Measurements from ENCODE around the gene CELF2.

CELF2 gene

DNA sequence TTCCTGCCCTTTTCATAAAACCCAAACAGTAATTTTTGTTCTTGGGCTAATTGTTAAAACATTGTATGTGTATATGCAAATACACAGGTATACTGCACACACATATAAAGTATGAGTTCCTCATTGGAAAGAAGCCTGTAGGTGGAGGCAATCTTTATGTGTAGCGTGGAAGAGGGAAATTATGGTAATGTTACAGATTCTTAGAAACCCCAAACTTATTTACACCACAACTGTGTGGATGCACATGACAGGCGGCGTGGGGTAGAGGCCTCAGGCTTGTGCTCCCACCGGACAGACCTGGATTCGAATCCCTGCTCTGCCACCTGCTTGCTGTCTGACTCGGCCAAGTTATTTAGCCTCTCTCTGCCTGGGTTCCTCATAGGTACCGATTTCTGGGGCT is 223.0 kb downstream of the CELF2 start:
- H3K9ac ChIP-seq (ENCODE audit: low read length): no peak overlapping the region

DNA sequence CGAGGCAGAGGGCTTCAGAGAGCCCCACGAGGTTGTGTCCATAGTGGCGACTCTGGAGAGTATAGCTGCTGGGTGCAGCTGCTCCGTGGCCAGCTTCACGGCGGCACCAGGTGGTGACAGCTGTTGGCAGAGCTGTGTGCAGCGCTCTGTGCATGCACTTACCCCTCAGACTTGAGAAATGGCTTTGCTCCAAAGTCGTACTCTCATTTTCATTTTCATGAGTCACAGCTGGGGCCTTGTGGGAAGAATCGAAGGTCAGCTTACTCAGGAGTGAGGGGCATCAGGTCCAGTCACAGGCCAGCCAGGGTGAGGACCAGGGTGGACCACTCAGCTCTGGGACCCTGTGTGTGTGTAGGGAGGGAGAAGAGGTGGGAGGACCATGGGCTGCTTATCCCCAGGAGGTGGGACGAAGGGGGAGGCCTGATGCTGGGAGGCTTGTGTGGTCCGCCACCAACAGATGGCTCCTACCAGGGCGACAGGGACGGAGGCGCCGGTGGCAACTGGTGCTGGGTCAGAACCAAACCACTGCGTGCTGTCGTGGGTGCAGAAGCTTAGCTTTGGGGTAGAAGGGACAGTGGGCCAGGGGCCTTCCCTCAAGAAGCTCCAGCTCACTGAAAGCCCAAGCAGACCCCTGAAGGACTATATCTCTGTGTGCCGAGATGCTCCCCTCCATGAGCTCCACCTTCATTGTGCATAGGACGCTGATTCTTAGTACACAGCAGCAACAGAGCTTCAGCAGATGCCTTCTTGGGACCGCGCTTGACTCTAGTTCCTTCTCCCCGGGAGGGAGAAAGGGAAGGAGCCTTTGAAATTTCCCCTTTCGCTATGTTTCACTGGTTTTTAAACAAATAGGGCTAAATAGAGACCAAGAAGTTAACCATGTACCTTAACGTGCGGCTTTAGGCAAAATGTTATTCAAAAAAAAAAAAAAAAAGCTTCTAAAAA is 225.0 kb downstream of the CELF2 start:
- no peaks in the 10 kb centered on the region for H3K36me3 ChIP-seq (ENCODE audit: control insufficient read depth, insufficient read depth, low read length, severe bottlenecking)
- no peak for DNase-seq (ENCODE audit: low read depth)
- H3K9ac ChIP-seq (ENCODE audit: low read length): no peak overlapping the region
- no peaks in the 10 kb centered on the region for H3K9me3 ChIP-seq (ENCODE audit: control insufficient read depth, low read length)
- no peaks in the 10 kb centered on the region for H3K4me1 ChIP-seq (ENCODE audit: control insufficient read depth, insufficient read depth, low read length)
- H3K27me3 ChIP-seq (replicated peaks; ENCODE audit: control insufficient read depth, insufficient read depth, low read length): no peaks in the 10 kb centered on the region
- no peak overlapping the region for H3K4me3 ChIP-seq (ENCODE audit: low read length)

More for the DNA sequence above, 223.0 kb downstream of the CELF2 start:
- no peaks in the 10 kb centered on the region for H3K27me3 ChIP-seq (replicated peaks; ENCODE audit: control insufficient read depth, insufficient read depth, low read length)
- no peak overlapping the region for H3K4me3 ChIP-seq (ENCODE audit: low read length)
- DNase-seq (ENCODE audit: low read depth): no peak
- H3K36me3 ChIP-seq (ENCODE audit: control insufficient read depth, insufficient read depth, low read length, severe bottlenecking): no peaks in the 10 kb centered on the region
- no peaks in the 10 kb centered on the region for H3K9me3 ChIP-seq (ENCODE audit: control insufficient read depth, low read length)
- no peaks in the 10 kb centered on the region for H3K4me1 ChIP-seq (ENCODE audit: control insufficient read depth, insufficient read depth, low read length)

DNA sequence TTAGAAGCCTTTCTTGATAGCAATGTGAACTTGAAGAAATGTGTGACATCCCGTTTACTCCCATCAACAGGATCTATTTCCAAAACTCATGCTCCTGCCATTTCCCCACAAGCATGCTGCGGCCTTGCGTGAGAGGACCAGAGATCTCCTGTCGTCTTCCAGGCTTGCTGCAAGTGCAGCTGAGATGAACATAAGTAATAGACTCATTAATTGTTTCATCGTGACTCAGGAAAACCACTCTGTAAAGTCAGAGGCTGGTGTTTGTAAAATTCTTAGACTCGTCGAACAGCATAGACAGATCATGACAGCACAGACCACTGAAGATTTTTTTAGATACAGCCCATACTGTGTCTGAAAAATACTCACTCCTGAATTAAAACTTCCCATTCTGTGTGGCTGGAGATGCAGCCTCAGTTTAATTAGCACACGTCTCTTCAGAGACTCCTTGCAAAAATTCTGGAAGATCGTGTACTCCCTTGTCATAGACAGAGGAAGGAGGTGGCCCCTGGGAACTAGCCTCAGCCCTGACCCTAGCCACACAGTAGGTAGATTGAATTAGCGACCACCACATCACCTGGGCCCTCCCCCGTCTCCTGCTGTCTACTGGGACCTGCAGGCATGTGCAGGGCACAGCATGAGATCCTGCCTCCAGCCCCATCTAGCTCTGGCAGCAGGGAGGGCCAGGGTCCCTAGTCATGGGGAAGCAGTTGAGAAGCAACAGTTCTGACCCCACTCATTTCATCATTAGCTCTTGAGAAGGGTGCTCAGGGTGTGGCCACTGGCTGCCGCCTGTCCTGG is 226.0 kb downstream of the CELF2 start:
- Histone ChIP-seq H3K9ac (ENCODE audit: low read length) (no peak overlapping the region), H3K4me1 (ENCODE audit: control insufficient read depth, insufficient read depth, low read length) (no peaks in the 10 kb centered on the region), H3K36me3 (ENCODE audit: control insufficient read depth, insufficient read depth, low read length, severe bottlenecking) (no peaks in the 10 kb centered on the region), H3K9me3 (ENCODE audit: control insufficient read depth, low read length) (no peaks in the 10 kb centered on the region), H3K27me3 (replicated peaks; ENCODE audit: control insufficient read depth, insufficient read depth, low read length) (no peaks in the 10 kb centered on the region), H3K4me3 (ENCODE audit: low read length) (no peak overlapping the region)
- no peak for DNase-seq (ENCODE audit: low read depth)

DNA sequence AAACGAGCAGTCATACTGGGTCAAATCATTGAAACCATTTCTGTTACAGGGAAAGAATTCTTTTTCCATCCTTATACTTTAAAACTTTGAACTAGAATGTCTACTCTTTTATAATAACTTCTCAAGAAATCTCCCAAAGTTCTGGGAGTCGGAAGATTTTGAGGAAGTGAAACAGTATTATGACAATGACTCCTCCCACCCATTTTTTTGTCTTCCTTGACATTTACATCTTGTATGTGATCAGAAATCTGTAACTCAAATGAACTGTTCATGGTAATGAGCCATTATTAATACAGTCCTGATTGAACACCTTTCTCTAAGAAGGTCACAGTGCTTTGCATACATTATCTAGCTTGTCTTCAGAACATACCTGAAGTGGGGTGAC is 227.4 kb downstream of the CELF2 start:
- no peak overlapping the region for H3K9ac ChIP-seq (ENCODE audit: low read length)
- no peaks in the 10 kb centered on the region for H3K36me3 ChIP-seq (ENCODE audit: control insufficient read depth, insufficient read depth, low read length, severe bottlenecking)
- no peaks in the 10 kb centered on the region for H3K9me3 ChIP-seq (ENCODE audit: control insufficient read depth, low read length)
- H3K4me3 ChIP-seq (ENCODE audit: low read length): no peak overlapping the region
- DNase-seq (ENCODE audit: low read depth): no peak
- H3K27me3 ChIP-seq (replicated peaks; ENCODE audit: control insufficient read depth, insufficient read depth, low read length): no peaks in the 10 kb centered on the region
- H3K4me1 ChIP-seq (ENCODE audit: control insufficient read depth, insufficient read depth, low read length): peaks cover 6% of the 10 kb centered on the region

DNA sequence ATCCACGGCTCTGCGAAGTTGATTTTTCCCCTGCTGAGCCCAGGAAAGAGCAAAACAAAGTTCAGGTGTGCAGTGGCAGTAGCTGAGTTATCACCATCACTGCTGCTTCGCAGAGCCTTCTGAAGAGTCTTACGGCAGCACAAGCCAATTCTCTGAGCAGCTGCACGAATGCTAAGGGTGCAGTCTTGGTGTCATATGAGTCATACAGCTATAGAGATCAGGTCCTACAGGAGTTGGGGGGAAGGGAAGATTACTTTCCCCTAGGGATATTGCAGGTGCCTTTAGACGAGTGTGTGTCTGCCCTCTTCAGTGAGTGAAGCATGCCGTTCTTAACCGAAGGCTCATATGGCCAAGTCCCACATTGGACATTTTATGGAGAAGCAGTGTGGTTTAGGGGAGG is 227.8 kb downstream of the CELF2 start:
- no peaks in the 10 kb centered on the region for H3K9me3 ChIP-seq (ENCODE audit: control insufficient read depth, low read length)
- H3K9ac ChIP-seq (ENCODE audit: low read length): no peak overlapping the region
- no peak for DNase-seq (ENCODE audit: low read depth)
- H3K36me3 ChIP-seq (ENCODE audit: control insufficient read depth, insufficient read depth, low read length, severe bottlenecking): no peaks in the 10 kb centered on the region
- H3K4me3 ChIP-seq (ENCODE audit: low read length): no peak overlapping the region
- H3K4me1 ChIP-seq (ENCODE audit: control insufficient read depth, insufficient read depth, low read length): peaks cover 6% of the 10 kb centered on the region
- no peaks in the 10 kb centered on the region for H3K27me3 ChIP-seq (replicated peaks; ENCODE audit: control insufficient read depth, insufficient read depth, low read length)

DNA sequence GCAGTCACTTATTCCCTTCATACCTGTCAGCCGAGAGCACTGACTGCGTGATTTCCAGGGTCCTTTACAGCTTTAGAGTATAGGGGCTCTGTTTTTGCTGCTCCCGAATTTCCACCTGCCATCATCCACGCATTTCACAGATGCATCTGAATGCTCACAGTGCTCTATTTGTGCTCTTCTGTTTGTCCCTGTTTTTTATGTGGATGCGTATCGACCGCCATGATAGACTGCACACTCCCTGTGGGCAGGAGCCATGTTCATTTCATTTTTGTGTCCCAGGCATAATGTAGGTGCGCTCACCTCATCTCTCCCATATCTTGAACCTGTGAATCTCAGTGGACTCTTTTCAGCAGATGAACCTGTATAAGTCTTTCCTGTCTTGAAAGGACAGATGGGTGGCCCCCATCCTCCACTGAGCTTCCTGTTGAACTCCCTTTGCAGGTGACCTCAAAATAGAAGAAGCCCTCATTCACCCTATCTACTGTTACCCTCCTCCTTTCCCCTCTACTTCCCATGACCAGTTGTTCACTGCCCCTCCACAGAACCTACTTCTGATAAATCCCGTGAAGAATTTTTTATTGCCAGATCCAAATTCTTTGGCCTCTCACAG is 228.4 kb downstream of the CELF2 start:
- no peak overlapping the region for H3K4me3 ChIP-seq (ENCODE audit: low read length)
- DNase-seq (ENCODE audit: low read depth): no peak
- H3K36me3 ChIP-seq (ENCODE audit: control insufficient read depth, insufficient read depth, low read length, severe bottlenecking): peaks cover under 1% of the 10 kb centered on the region
- no peak overlapping the region for H3K9ac ChIP-seq (ENCODE audit: low read length)
- no peaks in the 10 kb centered on the region for H3K27me3 ChIP-seq (replicated peaks; ENCODE audit: control insufficient read depth, insufficient read depth, low read length)
- peaks cover 6% of the 10 kb centered on the region for H3K4me1 ChIP-seq (ENCODE audit: control insufficient read depth, insufficient read depth, low read length)
- H3K9me3 ChIP-seq (ENCODE audit: control insufficient read depth, low read length): no peaks in the 10 kb centered on the region

DNA sequence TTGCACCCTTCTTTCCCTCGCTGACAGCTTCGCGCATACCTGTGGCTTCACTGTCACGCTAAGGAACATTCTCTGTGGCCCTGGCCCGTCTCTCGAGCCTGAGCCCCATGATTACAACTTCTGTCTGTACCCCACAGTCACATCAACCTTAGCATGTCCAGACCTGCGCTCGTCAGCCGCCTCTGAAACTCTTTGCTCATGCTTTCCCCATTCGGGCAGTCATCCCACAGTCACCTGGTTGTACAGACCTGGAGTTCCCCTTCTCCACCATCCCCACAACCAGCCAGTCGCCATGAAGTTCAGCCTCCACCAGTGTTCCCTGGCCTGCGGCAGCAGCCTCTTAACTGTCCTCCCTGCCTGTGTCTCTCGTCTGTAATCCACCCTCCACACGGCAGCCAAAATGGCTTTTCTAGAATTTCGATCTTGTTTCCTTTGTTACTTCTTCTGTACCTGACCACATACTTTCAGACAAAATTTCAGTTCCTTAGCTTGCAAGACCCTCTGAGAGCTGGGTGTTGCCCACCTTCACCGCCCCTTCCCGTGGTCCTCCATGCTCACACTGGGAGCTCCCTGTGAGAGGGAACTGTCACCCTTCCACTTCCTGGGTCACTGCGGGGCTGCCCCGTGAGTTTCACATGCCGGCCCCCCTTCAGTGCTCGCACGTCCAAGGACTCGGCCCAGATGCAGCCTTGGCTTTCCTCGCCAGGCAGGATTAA is 229.2 kb downstream of the CELF2 start:
- Histone ChIP-seq H3K36me3 (ENCODE audit: control insufficient read depth, insufficient read depth, low read length, severe bottlenecking) (peaks cover 9% of the 10 kb centered on the region), H3K9ac (ENCODE audit: low read length) (no peak overlapping the region)
- DNase-seq (ENCODE audit: low read depth): no peak

DNA sequence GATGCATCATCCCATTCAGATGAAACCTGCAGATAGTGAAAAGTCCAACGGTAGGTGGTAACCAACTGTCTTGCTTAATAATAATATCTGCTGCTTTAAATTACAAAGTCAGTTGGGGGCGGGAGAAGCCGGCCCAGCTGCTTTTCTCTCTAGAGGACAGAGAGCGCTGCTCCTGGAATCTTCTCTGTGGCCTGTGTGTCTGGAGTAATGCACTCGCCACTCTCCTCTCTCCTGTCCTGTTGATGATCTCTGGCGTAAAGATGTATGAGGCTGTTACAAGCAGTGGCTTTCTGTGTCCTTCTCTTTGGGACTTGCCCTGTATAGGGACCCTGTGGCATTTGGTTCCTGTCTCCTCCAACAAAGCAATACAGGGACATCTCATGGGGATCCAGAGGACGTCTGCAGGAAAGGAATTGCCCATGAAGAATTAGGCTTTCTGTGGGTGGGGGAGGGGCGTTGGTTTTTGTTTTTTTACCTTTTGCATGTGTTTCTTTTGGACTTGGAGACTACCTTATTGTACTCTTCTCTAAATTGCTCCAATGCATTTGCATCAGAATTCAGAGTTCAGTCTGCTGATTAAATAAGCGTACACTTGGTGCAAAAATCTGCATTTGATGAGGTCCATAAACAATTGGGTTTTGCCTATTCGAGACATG is 231.6 kb downstream of the CELF2 start:
- Histone ChIP-seq H3K27me3 (replicated peaks; ENCODE audit: control insufficient read depth, insufficient read depth, low read length) (no peaks in the 10 kb centered on the region), H3K36me3 (ENCODE audit: control insufficient read depth, insufficient read depth, low read length, severe bottlenecking) (peaks cover 20% of the 10 kb centered on the region), H3K9me3 (ENCODE audit: control insufficient read depth, low read length) (no peaks in the 10 kb centered on the region), H3K9ac (ENCODE audit: low read length) (no peak overlapping the region), H3K4me3 (ENCODE audit: low read length) (no peak overlapping the region), H3K4me1 (ENCODE audit: control insufficient read depth, insufficient read depth, low read length) (peaks cover 6% of the 10 kb centered on the region)
- DNase-seq (ENCODE audit: low read depth): no peak

More for the DNA sequence above, 229.2 kb downstream of the CELF2 start:
- H3K9me3 ChIP-seq (ENCODE audit: control insufficient read depth, low read length): no peaks in the 10 kb centered on the region
- peaks cover 6% of the 10 kb centered on the region for H3K4me1 ChIP-seq (ENCODE audit: control insufficient read depth, insufficient read depth, low read length)
- no peaks in the 10 kb centered on the region for H3K27me3 ChIP-seq (replicated peaks; ENCODE audit: control insufficient read depth, insufficient read depth, low read length)
- H3K4me3 ChIP-seq (ENCODE audit: low read length): no peak overlapping the region

DNA sequence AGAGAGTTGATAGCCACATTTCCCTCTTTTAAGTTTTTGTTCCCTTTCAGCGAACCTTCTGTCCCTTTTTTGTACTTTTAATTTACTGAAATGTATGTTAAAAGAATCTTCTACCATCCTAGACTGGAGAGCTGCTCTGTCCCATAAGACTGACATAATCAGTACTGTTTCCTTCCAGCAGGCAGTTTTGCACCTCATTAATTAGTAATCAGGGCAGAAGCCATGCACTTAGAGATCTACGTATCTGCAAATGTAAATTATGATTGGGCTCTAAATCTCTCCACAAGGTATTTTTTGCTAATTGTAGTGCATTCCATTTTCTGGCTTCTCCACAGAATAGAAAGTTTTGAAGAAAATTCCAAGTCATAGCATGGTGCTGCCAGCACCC is 232.1 kb downstream of the CELF2 start:
- peaks cover 6% of the 10 kb centered on the region for H3K4me1 ChIP-seq (ENCODE audit: control insufficient read depth, insufficient read depth, low read length)
- no peak overlapping the region for H3K4me3 ChIP-seq (ENCODE audit: low read length)
- no peak overlapping the region for H3K9ac ChIP-seq (ENCODE audit: low read length)
- no peaks in the 10 kb centered on the region for H3K27me3 ChIP-seq (replicated peaks; ENCODE audit: control insufficient read depth, insufficient read depth, low read length)
- peaks cover 20% of the 10 kb centered on the region for H3K36me3 ChIP-seq (ENCODE audit: control insufficient read depth, insufficient read depth, low read length, severe bottlenecking)
- DNase-seq (ENCODE audit: low read depth): no peak
- H3K9me3 ChIP-seq (ENCODE audit: control insufficient read depth, low read length): no peaks in the 10 kb centered on the region

DNA sequence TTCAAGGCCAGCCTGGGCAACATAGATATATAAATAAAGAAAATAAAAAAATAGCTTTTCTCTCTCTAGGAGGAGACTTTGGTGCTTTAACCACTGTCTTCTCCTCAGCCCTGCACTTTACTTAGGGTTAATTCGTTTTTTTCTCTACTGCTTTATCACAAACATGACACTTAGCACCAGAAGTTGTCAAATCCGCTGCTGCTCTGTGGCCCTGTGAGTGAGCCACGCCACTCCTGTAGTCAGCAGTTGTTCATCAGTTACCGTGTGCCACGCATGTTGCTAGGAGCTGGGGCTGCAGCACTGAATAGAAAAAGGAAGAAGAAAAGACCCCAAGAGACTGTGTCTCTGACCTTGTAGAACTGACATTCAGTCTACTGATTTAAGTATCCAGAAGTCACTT is 232.6 kb downstream of the CELF2 start:
- Histone ChIP-seq H3K9ac (ENCODE audit: low read length) (no peak overlapping the region), H3K4me1 (ENCODE audit: control insufficient read depth, insufficient read depth, low read length) (peaks cover 6% of the 10 kb centered on the region), H3K4me3 (ENCODE audit: low read length) (no peak overlapping the region), H3K9me3 (ENCODE audit: control insufficient read depth, low read length) (no peaks in the 10 kb centered on the region), H3K36me3 (ENCODE audit: control insufficient read depth, insufficient read depth, low read length, severe bottlenecking) (peaks cover 20% of the 10 kb centered on the region), H3K27me3 (replicated peaks; ENCODE audit: control insufficient read depth, insufficient read depth, low read length) (no peaks in the 10 kb centered on the region)
- no peak for DNase-seq (ENCODE audit: low read depth)

Measured in adipocyte (in vitro differentiated cells).